Measurements from ENCODE around the gene EFNA5.
"Not testable (repeated sequence)": the region's sequence is repeated elsewhere in the genome, so short reads cannot be mapped to it uniquely, and the experiment has no call there.

EFNA5 gene

GRCh38 chr5:107502676-107503060 lies 168.1 kb downstream of the EFNA5 start:
- Mint-ChIP-seq H3K27me3 (ENCODE audit: low read depth) (peaks cover 19% of the 10 kb centered on the region), H3K9me3 (peaks cover 8% of the 10 kb centered on the region), H3K36me3 (ENCODE audit: low read depth) (no peaks in the 10 kb centered on the region), H3K27ac (peak overlapping the region; percentile 45), H3K4me1 (ENCODE audit: low read depth) (peaks cover 12% of the 10 kb centered on the region), H3K4me3 (peak overlapping the region; percentile 40)
- no peak for DNase-seq (ENCODE audit: low spot score)

GRCh38 chr5:107501965-107502675 lies 168.6 kb downstream of the EFNA5 start:
- H3K4me3 Mint-ChIP-seq, result peak overlapping the region; percentile 40
- H3K4me1 Mint-ChIP-seq (ENCODE audit: low read depth), result peaks cover 12% of the 10 kb centered on the region
- peak overlapping the region; percentile 45 for H3K27ac Mint-ChIP-seq

DNA sequence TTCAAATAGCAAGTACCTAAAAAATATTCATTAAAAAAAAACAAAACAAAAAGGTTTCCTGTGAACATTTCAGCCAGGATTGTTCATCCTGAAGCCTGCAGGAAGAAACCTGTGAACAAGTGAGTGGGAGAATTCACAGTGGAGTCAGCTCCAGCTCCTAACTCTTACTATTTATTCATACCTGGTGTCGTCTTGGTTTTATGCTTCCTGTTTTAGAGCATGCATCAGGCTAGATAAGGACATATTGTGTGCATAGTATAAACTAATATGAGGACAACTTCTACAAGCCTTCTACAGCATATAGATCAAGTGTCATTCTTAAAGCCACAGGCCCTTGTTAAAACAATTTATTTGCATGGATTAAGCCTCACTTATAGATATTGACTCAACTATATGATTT lies 169.9 kb downstream of the EFNA5 start:
- H3K9me3 Mint-ChIP-seq, result peaks cover 8% of the 10 kb centered on the region
- H3K36me3 Mint-ChIP-seq (ENCODE audit: low read depth), result no peaks in the 10 kb centered on the region
- H3K27me3 Mint-ChIP-seq (ENCODE audit: low read depth), result peaks cover 9% of the 10 kb centered on the region
- H3K27ac Mint-ChIP-seq, result no peak overlapping the region
- no peak for DNase-seq (ENCODE audit: low spot score)
- peaks cover 12% of the 10 kb centered on the region for H3K4me1 Mint-ChIP-seq (ENCODE audit: low read depth)
- H3K4me3 Mint-ChIP-seq, result no peak overlapping the region

More at GRCh38 chr5:107501965-107502675, 168.6 kb downstream of the EFNA5 start:
- DNase-seq (ENCODE audit: low spot score), result peak; percentile 26
- peaks cover 16% of the 10 kb centered on the region for H3K27me3 Mint-ChIP-seq (ENCODE audit: low read depth)
- H3K36me3 Mint-ChIP-seq (ENCODE audit: low read depth), result no peaks in the 10 kb centered on the region
- peaks cover 8% of the 10 kb centered on the region for H3K9me3 Mint-ChIP-seq

GRCh38 chr5:107500347-107500746 lies 170.4 kb downstream of the EFNA5 start:
- H3K27me3 Mint-ChIP-seq (ENCODE audit: low read depth), result peaks cover 5% of the 10 kb centered on the region

GRCh38 chr5:107499776-107500175 lies 171.0 kb downstream of the EFNA5 start:
- Mint-ChIP-seq H3K9me3 (peaks cover 8% of the 10 kb centered on the region), H3K27ac (no peak overlapping the region), H3K4me3 (no peak overlapping the region), H3K27me3 (ENCODE audit: low read depth) (peaks cover 3% of the 10 kb centered on the region), H3K4me1 (ENCODE audit: low read depth) (peaks cover 12% of the 10 kb centered on the region), H3K36me3 (ENCODE audit: low read depth) (no peaks in the 10 kb centered on the region)
- DNase-seq (ENCODE audit: low spot score), result no peak

More at GRCh38 chr5:107500347-107500746, 170.4 kb downstream of the EFNA5 start:
- Mint-ChIP-seq H3K4me1 (ENCODE audit: low read depth) (peaks cover 12% of the 10 kb centered on the region), H3K27ac (no peak overlapping the region), H3K9me3 (peaks cover 8% of the 10 kb centered on the region), H3K36me3 (ENCODE audit: low read depth) (no peaks in the 10 kb centered on the region), H3K4me3 (no peak overlapping the region)
- DNase-seq (ENCODE audit: low spot score), result no peak

GRCh38 chr5:107499237-107499636 lies 171.5 kb downstream of the EFNA5 start:
- H3K4me1 Mint-ChIP-seq (ENCODE audit: low read depth), result peaks cover 12% of the 10 kb centered on the region
- H3K9me3 Mint-ChIP-seq, result peaks cover 8% of the 10 kb centered on the region
- H3K27ac Mint-ChIP-seq, result no peak overlapping the region
- no peak for DNase-seq (ENCODE audit: low spot score)
- peaks cover 3% of the 10 kb centered on the region for H3K27me3 Mint-ChIP-seq (ENCODE audit: low read depth)
- H3K4me3 Mint-ChIP-seq, result no peak overlapping the region
- H3K36me3 Mint-ChIP-seq (ENCODE audit: low read depth), result no peaks in the 10 kb centered on the region

DNA sequence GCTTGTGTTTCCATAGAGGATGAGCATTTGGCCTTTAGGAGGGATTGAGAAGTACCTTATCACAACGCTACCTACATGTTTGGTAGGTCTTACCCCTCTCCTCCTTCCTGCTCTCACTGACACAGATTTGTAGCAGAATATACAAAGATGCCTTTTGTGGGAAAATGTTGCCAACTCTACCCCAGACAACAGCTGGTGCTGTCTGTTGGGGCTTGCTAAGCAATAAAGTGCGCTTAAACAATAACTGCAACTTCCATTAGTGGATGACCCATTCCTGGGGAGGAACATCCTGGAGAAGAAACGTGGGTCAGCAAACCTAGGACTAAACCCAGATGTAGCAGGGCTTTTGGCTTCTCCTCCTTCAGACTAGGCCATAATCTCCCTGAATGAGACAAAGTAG lies 174.3 kb downstream of the EFNA5 start:
- Mint-ChIP-seq H3K36me3 (ENCODE audit: low read depth) (no peaks in the 10 kb centered on the region), H3K9me3 (no peaks in the 10 kb centered on the region), H3K4me3 (no peak overlapping the region), H3K27ac (no peak overlapping the region), H3K27me3 (ENCODE audit: low read depth) (no peaks in the 10 kb centered on the region), H3K4me1 (ENCODE audit: low read depth) (no peaks in the 10 kb centered on the region)
- no peak for DNase-seq (ENCODE audit: low spot score)

GRCh38 chr5:107494129-107494528 lies 176.6 kb downstream of the EFNA5 start:
- not testable (repeated sequence) for DNase-seq (ENCODE audit: low spot score); H3K4me3 Mint-ChIP-seq; H3K27me3 Mint-ChIP-seq (ENCODE audit: low read depth); H3K27ac Mint-ChIP-seq; H3K4me1 Mint-ChIP-seq (ENCODE audit: low read depth); H3K9me3 Mint-ChIP-seq; H3K36me3 Mint-ChIP-seq (ENCODE audit: low read depth)

GRCh38 chr5:107487056-107487542 lies 183.6 kb downstream of the EFNA5 start:
- H3K9me3 Mint-ChIP-seq, result peaks cover 28% of the 10 kb centered on the region
- H3K27me3 Mint-ChIP-seq (ENCODE audit: low read depth), result peaks cover 3% of the 10 kb centered on the region
- no peak overlapping the region for H3K4me3 Mint-ChIP-seq
- no peak overlapping the region for H3K27ac Mint-ChIP-seq
- peaks cover 7% of the 10 kb centered on the region for H3K36me3 Mint-ChIP-seq (ENCODE audit: low read depth)
- H3K4me1 Mint-ChIP-seq (ENCODE audit: low read depth), result peaks cover 19% of the 10 kb centered on the region
- no peak for DNase-seq (ENCODE audit: low spot score)

- no peak overlapping the region for H3K27ac Mint-ChIP-seq
- H3K9me3 Mint-ChIP-seq, result peaks cover 28% of the 10 kb centered on the region
- H3K4me1 Mint-ChIP-seq (ENCODE audit: low read depth), result peaks cover 19% of the 10 kb centered on the region
Observed at GRCh38 chr5:107486489-107486888, 184.2 kb downstream of the EFNA5 start.

GRCh38 chr5:107485184-107485583 lies 185.6 kb downstream of the EFNA5 start:
- H3K9me3 Mint-ChIP-seq, result peaks cover 28% of the 10 kb centered on the region
- peaks cover 19% of the 10 kb centered on the region for H3K4me1 Mint-ChIP-seq (ENCODE audit: low read depth)
- no peak for DNase-seq (ENCODE audit: low spot score)
- peaks cover 3% of the 10 kb centered on the region for H3K27me3 Mint-ChIP-seq (ENCODE audit: low read depth)
- H3K4me3 Mint-ChIP-seq, result no peak overlapping the region
- H3K27ac Mint-ChIP-seq, result no peak overlapping the region
- peaks cover 7% of the 10 kb centered on the region for H3K36me3 Mint-ChIP-seq (ENCODE audit: low read depth)

More at GRCh38 chr5:107486489-107486888, 184.2 kb downstream of the EFNA5 start:
- H3K4me3 Mint-ChIP-seq, result no peak overlapping the region
- DNase-seq (ENCODE audit: low spot score), result peak; percentile 66
- peaks cover 3% of the 10 kb centered on the region for H3K27me3 Mint-ChIP-seq (ENCODE audit: low read depth)
- peaks cover 7% of the 10 kb centered on the region for H3K36me3 Mint-ChIP-seq (ENCODE audit: low read depth)

- Mint-ChIP-seq H3K27ac (no peak overlapping the region), H3K36me3 (ENCODE audit: low read depth) (peaks cover 7% of the 10 kb centered on the region), H3K4me1 (ENCODE audit: low read depth) (peaks cover 19% of the 10 kb centered on the region), H3K4me3 (no peak overlapping the region), H3K27me3 (ENCODE audit: low read depth) (peaks cover 3% of the 10 kb centered on the region), H3K9me3 (peaks cover 28% of the 10 kb centered on the region)
- no peak for DNase-seq (ENCODE audit: low spot score)
Observed at GRCh38 chr5:107484281-107484680, 186.5 kb downstream of the EFNA5 start.

- H3K4me3 Mint-ChIP-seq, result no peak overlapping the region
- H3K9me3 Mint-ChIP-seq, result peaks cover 28% of the 10 kb centered on the region
- no peak for DNase-seq (ENCODE audit: low spot score)
- H3K4me1 Mint-ChIP-seq (ENCODE audit: low read depth), result peaks cover 19% of the 10 kb centered on the region
- peaks cover 3% of the 10 kb centered on the region for H3K27me3 Mint-ChIP-seq (ENCODE audit: low read depth)
- no peak overlapping the region for H3K27ac Mint-ChIP-seq
- H3K36me3 Mint-ChIP-seq (ENCODE audit: low read depth), result peaks cover 7% of the 10 kb centered on the region
Observed at GRCh38 chr5:107483231-107484024, 187.3 kb downstream of the EFNA5 start.

- no peak overlapping the region for H3K4me3 Mint-ChIP-seq
- peaks cover 6% of the 10 kb centered on the region for H3K4me1 Mint-ChIP-seq (ENCODE audit: low read depth)
- H3K27ac Mint-ChIP-seq, result no peak overlapping the region
- no peaks in the 10 kb centered on the region for H3K36me3 Mint-ChIP-seq (ENCODE audit: low read depth)
- H3K27me3 Mint-ChIP-seq (ENCODE audit: low read depth), result peaks cover 2% of the 10 kb centered on the region
- H3K9me3 Mint-ChIP-seq, result no peaks in the 10 kb centered on the region
- no peak for DNase-seq (ENCODE audit: low spot score)
Observed at GRCh38 chr5:107478068-107478641, 192.6 kb downstream of the EFNA5 start.
